ENCODE results near the gene OR12D1. TPM values are rescaled to one million over a fixed set of nuclear protein-coding genes. Genes with fewer than 3 reads are reported as not detected.

The OR12D1 gene
- total RNA-seq, 1 experiment from 2014 or later = not detected

DNA sequence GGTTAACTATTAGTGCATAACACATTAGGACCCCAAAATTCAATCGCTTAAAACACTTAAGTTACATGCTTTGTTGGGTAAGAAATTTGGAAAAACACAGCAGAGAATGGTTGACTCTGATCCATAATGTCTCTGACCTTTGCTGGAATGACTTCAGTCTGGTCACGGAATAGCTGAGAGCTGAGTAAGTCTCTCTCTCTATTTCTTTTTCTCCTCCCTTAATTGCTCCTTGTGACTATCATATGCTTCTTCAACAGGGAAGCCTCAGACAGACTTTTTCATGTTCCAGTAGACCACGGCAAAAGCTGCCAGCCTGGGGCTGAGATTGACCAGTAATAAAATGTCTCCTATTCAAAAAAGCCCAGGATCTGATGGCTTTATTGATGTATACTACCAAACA, 4.8 kb downstream of the OR12D1 start:
- Histone ChIP-seq H3K9me3 (ENCODE audit: control insufficient read depth in 1 of 2, insufficient read depth in 1 of 2, low read depth in 1 of 2, low read length in 2 of 2) (no peaks in the 10 kb centered on the region), H3K4me3 (replicated peaks in 1 of 2; ENCODE audit: low read depth in 1 of 2, low read length in 2 of 2) (no peak overlapping the region), H3K36me3 (ENCODE audit: control insufficient read depth in 1 of 2, insufficient read depth in 2 of 2, low read length in 2 of 2) (no peaks in the 10 kb centered on the region), H3K9me2 (ENCODE audit: insufficient read depth) (no peaks in the 10 kb centered on the region), H2AFZ (ENCODE audit: low read depth, low read length, poor library complexity, severe bottlenecking) (no peak overlapping the region), H3K4me2 (ENCODE audit: low read length) (no peak overlapping the region), H3K9ac (ENCODE audit: low read length) (no peak overlapping the region), H3K27ac (ENCODE audit: low read depth, low read length) (no peak overlapping the region), H3K79me2 (ENCODE audit: insufficient read depth, low read length) (no peaks in the 10 kb centered on the region), H4K20me1 (ENCODE audit: insufficient read depth) (no peaks in the 10 kb centered on the region), H3K4me1 (ENCODE audit: control insufficient read depth in 1 of 2, insufficient read depth in 2 of 2, low read length in 2 of 2) (no peaks in the 10 kb centered on the region), H3K27me3 (ENCODE audit: insufficient read depth, low read length) (no peaks in the 10 kb centered on the region)
- no TSS peak for BruUV-seq (replicated peaks)
- ChIA-PET CTCF (no interaction called here), POLR2A (no interaction called here), RAD21 (ENCODE audit: low non-redundant PET in 1 of 2, low total read pairs in 2 of 2, uncharacterized antibody in 2 of 2, unreplicated experiment in 2 of 2) (no interaction called here)
- DNase-seq (ENCODE audit: low read depth, low spot score) = no peak
- intact Hi-C loops (cut with micrococcal nuclease) = no loop called here
- ATAC-seq = no peak
- TF ChIP-seq POLR2AphosphoS5 (IDR thresholded peaks at IDR 0.05; ENCODE audit: low read depth, low read length) (no peak), CBX3 (IDR thresholded peaks at IDR 0.05; ENCODE audit: low read depth) (no peak), FOSL1 (IDR thresholded peaks at IDR 0.05; ENCODE audit: low read depth) (no peak), SRF (IDR thresholded peaks at IDR 0.05; ENCODE audit: low read depth) (no peak), ZFX (IDR thresholded peaks at IDR 0.05) (no peak), JUND (IDR thresholded peaks at IDR 0.05) (no peak)

DNA sequence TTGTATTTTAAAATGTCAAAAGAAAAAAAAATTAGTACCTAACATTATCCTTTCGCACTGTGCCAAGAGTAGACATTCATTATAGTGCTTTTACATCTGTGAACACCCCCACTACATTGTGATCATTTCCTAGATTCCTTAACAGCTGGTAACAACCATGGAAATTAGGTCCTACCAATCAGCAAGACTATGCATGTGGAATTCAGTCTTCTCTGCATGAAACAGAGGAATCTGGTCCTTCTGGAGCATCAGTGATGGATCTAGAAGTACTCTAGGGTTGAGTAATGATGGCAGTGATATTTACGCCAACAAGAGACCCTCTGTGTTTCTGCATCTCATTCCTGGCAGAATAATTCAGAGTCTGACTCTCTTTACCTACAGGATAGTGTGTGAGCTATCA, 9.4 kb downstream of the OR12D1 start:
- no peaks in the 10 kb centered on the region for H3K9me2 ChIP-seq (ENCODE audit: insufficient read depth)
- H3K4me3 ChIP-seq (replicated peaks in 1 of 2; ENCODE audit: low read depth in 1 of 2, low read length in 2 of 2) = no peak overlapping the region
- no peaks in the 10 kb centered on the region for H3K36me3 ChIP-seq (ENCODE audit: control insufficient read depth in 1 of 2, insufficient read depth in 2 of 2, low read length in 2 of 2)
- no peaks in the 10 kb centered on the region for H3K9me3 ChIP-seq (ENCODE audit: control insufficient read depth in 1 of 2, insufficient read depth in 1 of 2, low read depth in 1 of 2, low read length in 2 of 2)
- ChIA-PET RAD21 (ENCODE audit: low non-redundant PET in 1 of 2, low total read pairs in 2 of 2, uncharacterized antibody in 2 of 2, unreplicated experiment in 2 of 2) (no interaction called here), CTCF (no interaction called here), POLR2A (no interaction called here)
- no peak overlapping the region for H3K27ac ChIP-seq (ENCODE audit: low read depth, low read length)
- intact Hi-C loops (cut with micrococcal nuclease) = no loop called here
- no TSS peak for BruUV-seq (replicated peaks)
- no peak overlapping the region for H2AFZ ChIP-seq (ENCODE audit: low read depth, low read length, poor library complexity, severe bottlenecking)
- H3K9ac ChIP-seq (ENCODE audit: low read length) = no peak overlapping the region
- H3K4me1 ChIP-seq (ENCODE audit: control insufficient read depth in 1 of 2, insufficient read depth in 2 of 2, low read length in 2 of 2) = no peaks in the 10 kb centered on the region
- H3K79me2 ChIP-seq (ENCODE audit: insufficient read depth, low read length) = no peaks in the 10 kb centered on the region
- no peaks in the 10 kb centered on the region for H4K20me1 ChIP-seq (ENCODE audit: insufficient read depth)
- no peaks in the 10 kb centered on the region for H3K27me3 ChIP-seq (ENCODE audit: insufficient read depth, low read length)
- ATAC-seq (no peak), DNase-seq (ENCODE audit: low read depth, low spot score) (no peak)
- H3K4me2 ChIP-seq (ENCODE audit: low read length) = no peak overlapping the region
- TF ChIP-seq POLR2AphosphoS5 (IDR thresholded peaks at IDR 0.05; ENCODE audit: low read depth, low read length) (no peak), EZH2phosphoT487 (IDR thresholded peaks at IDR 0.05; ENCODE audit: borderline replicate concordance) (no peak), RAD21 (IDR thresholded peaks at IDR 0.05; ENCODE audit: low read depth) (no peak), JUND (IDR thresholded peaks at IDR 0.05) (no peak), ELF1 (IDR thresholded peaks at IDR 0.05; ENCODE audit: borderline replicate concordance, low read depth) (no peak), ZFX (IDR thresholded peaks at IDR 0.05) (no peak), FOSL1 (IDR thresholded peaks at IDR 0.05; ENCODE audit: low read depth) (no peak), SIN3A (IDR thresholded peaks at IDR 0.05; ENCODE audit: low read depth) (no peak), POLR2A (IDR thresholded peaks at IDR 0.05; ENCODE audit: borderline replicate concordance, extremely low read depth, insufficient read depth, insufficient read length) (no peak)
- TF ChIP-seq, protein P1, sequence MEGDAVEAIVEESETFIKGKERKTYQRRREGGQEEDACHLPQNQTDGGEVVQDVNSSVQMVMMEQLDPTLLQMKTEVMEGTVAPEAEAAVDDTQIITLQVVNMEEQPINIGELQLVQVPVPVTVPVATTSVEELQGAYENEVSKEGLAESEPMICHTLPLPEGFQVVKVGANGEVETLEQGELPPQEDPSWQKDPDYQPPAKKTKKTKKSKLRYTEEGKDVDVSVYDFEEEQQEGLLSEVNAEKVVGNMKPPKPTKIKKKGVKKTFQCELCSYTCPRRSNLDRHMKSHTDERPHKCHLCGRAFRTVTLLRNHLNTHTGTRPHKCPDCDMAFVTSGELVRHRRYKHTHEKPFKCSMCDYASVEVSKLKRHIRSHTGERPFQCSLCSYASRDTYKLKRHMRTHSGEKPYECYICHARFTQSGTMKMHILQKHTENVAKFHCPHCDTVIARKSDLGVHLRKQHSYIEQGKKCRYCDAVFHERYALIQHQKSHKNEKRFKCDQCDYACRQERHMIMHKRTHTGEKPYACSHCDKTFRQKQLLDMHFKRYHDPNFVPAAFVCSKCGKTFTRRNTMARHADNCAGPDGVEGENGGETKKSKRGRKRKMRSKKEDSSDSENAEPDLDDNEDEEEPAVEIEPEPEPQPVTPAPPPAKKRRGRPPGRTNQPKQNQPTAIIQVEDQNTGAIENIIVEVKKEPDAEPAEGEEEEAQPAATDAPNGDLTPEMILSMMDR (IDR thresholded peaks at IDR 0.05 in 2 of 3, conservative IDR thresholded peaks at IDR 0.05 in 1 of 3; ENCODE audit: borderline replicate concordance in 1 of 3, insufficient read depth in 1 of 3, low read depth in 2 of 3, low read length in 2 of 3) = no peak
- TF ChIP-seq, protein P2, sequence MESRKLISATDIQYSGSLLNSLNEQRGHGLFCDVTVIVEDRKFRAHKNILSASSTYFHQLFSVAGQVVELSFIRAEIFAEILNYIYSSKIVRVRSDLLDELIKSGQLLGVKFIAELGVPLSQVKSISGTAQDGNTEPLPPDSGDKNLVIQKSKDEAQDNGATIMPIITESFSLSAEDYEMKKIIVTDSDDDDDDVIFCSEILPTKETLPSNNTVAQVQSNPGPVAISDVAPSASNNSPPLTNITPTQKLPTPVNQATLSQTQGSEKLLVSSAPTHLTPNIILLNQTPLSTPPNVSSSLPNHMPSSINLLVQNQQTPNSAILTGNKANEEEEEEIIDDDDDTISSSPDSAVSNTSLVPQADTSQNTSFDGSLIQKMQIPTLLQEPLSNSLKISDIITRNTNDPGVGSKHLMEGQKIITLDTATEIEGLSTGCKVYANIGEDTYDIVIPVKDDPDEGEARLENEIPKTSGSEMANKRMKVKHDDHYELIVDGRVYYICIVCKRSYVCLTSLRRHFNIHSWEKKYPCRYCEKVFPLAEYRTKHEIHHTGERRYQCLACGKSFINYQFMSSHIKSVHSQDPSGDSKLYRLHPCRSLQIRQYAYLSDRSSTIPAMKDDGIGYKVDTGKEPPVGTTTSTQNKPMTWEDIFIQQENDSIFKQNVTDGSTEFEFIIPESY (IDR thresholded peaks at IDR 0.05; ENCODE audit: extremely low read depth, insufficient replicate concordance, low read length) = no peak
- TF ChIP-seq, protein P3, sequence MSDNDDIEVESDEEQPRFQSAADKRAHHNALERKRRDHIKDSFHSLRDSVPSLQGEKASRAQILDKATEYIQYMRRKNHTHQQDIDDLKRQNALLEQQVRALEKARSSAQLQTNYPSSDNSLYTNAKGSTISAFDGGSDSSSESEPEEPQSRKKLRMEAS (IDR thresholded peaks at IDR 0.05) = no peak

All from HCT116 (cell line).